ENCODE results near the gene TSC2.

DNA sequence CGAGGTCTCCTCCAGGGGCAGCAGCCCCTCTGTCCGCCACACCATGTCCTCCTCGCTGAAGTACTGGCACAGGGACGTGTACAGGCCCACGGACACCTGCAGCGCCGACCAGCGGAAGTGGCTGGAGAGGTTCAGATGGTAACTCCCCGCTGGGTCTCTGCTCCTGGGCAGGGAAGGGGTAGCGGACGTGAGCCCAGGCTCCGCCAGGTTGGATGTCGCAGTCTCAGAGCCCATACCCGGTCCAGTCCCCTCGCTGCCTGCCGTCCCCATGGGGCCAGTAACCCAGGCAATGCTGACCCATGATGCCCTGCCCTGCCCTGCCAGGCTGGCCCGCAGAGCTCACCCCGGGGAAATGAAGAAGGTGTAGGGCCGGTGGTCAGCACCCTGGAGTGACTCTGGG lies 54.7 kb downstream of the TSC2 start:
- TF ChIP-seq, protein P1, sequence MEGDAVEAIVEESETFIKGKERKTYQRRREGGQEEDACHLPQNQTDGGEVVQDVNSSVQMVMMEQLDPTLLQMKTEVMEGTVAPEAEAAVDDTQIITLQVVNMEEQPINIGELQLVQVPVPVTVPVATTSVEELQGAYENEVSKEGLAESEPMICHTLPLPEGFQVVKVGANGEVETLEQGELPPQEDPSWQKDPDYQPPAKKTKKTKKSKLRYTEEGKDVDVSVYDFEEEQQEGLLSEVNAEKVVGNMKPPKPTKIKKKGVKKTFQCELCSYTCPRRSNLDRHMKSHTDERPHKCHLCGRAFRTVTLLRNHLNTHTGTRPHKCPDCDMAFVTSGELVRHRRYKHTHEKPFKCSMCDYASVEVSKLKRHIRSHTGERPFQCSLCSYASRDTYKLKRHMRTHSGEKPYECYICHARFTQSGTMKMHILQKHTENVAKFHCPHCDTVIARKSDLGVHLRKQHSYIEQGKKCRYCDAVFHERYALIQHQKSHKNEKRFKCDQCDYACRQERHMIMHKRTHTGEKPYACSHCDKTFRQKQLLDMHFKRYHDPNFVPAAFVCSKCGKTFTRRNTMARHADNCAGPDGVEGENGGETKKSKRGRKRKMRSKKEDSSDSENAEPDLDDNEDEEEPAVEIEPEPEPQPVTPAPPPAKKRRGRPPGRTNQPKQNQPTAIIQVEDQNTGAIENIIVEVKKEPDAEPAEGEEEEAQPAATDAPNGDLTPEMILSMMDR (conservative IDR thresholded peaks at IDR 0.05) = no peak
- no peak for TF ChIP-seq ZFX (IDR thresholded peaks at IDR 0.05)
